Activated T-cell treated with anti-CD3 and anti-CD28 coated beads, Interleukin-2, amount 50 U/mL, for 72 hours (primary cell): ENCODE results near the gene LEFTY1. TPM values are rescaled to one million over a fixed set of nuclear protein-coding genes. Genes with fewer than 3 reads are reported as not detected.

Experiments used
- ATAC-seq, 2 donors: fragments of 150-1000 bp; cut with Tn5 transposase; replicated peaks in 1 of 2; 2 replicates each; pipeline ENCODE4 v1.10.0; 2021; ENCODE audit warnings: moderate library complexity in 2 of 2, mild to moderate bottlenecking in 1 of 2
- DNase-seq, 2 donors: peaks; one replicate each; pipeline ENCODE4 v3.0.0; 2021 to 2022; ENCODE audit warnings: mixed read lengths in 1 of 2
- H3K27ac Mint-ChIP-seq: one replicate; pipeline ENCODE4 v1.8.0; 2022; ENCODE audit warnings: mild to moderate bottlenecking, moderate library complexity, mixed read lengths
- H3K27me3 Mint-ChIP-seq: one replicate; pipeline ENCODE4 v1.8.0; 2022; ENCODE audit warnings: low read depth, mixed read lengths
- H3K36me3 Mint-ChIP-seq, 2 donors: one replicate each; pipeline ENCODE4 v1.8.0; 2022; ENCODE audit warnings: mixed read lengths in 2 of 2, mild to moderate bottlenecking in 1 of 2; ENCODE audit not compliant: insufficient read depth in 2 of 2
- H3K4me1 Mint-ChIP-seq: one replicate; pipeline ENCODE4 v1.8.0; 2022; ENCODE audit warnings: low read depth, mixed read lengths
- H3K4me3 Mint-ChIP-seq, 2 donors: one replicate each; pipeline ENCODE4 v1.8.0; 2022; ENCODE audit warnings: mild to moderate bottlenecking in 2 of 2, mixed read lengths in 2 of 2, moderate library complexity in 2 of 2
- H3K9me3 Mint-ChIP-seq, 2 donors: one replicate each; pipeline ENCODE4 v1.8.0; 2022; ENCODE audit warnings: mixed read lengths in 2 of 2
- total RNA-seq, 2 donors: library from RNA; stranded (reverse); gene quantifications; one replicate each; pipeline ENCODE4 v1.2.3, GENCODE V29; 2022

LEFTY1 gene
- total RNA-seq, 2 donors from 2014 or later, result not detected

- Mint-ChIP-seq H3K36me3 (no peaks in the 10 kb centered on the region), H3K4me3 (no peak overlapping the region), H3K4me1 (peaks cover 23% of the 10 kb centered on the region), H3K27me3 (no peaks in the 10 kb centered on the region), H3K9me3 (no peaks in the 10 kb centered on the region), H3K27ac (peak overlapping the region; percentile 47)
- DNase-seq, result no peak
- no peak for ATAC-seq
These were observed 19.8 kb upstream of the LEFTY1 start for GRCh38 chr1:225908773-225909172.

GRCh38 chr1:225908013-225908640 lies 19.2 kb upstream of the LEFTY1 start:
- Mint-ChIP-seq H3K4me1 (peaks cover 23% of the 10 kb centered on the region), H3K27ac (no peak overlapping the region), H3K27me3 (no peaks in the 10 kb centered on the region), H3K4me3 (no peak overlapping the region), H3K36me3 (no peaks in the 10 kb centered on the region), H3K9me3 (no peaks in the 10 kb centered on the region)
- ATAC-seq, result no peak
- no peak for DNase-seq

- H3K4me1 Mint-ChIP-seq, result peaks cover 23% of the 10 kb centered on the region
- DNase-seq (no peak), ATAC-seq (no peak)
- H3K9me3 Mint-ChIP-seq, result no peaks in the 10 kb centered on the region
- H3K36me3 Mint-ChIP-seq, result no peaks in the 10 kb centered on the region
- H3K27me3 Mint-ChIP-seq, result no peaks in the 10 kb centered on the region
- no peak overlapping the region for H3K4me3 Mint-ChIP-seq
- no peak overlapping the region for H3K27ac Mint-ChIP-seq
These were observed 18.4 kb upstream of the LEFTY1 start for GRCh38 chr1:225907341-225907740.

GRCh38 chr1:225906467-225906866 lies 17.5 kb upstream of the LEFTY1 start:
- no peak for ATAC-seq
- H3K9me3 Mint-ChIP-seq, result no peaks in the 10 kb centered on the region

GRCh38 chr1:225903623-225904022 lies 14.7 kb upstream of the LEFTY1 start:
- Mint-ChIP-seq H3K4me3 (no peak overlapping the region), H3K27ac (no peak overlapping the region)
- ATAC-seq, result no peak

More at GRCh38 chr1:225906467-225906866, 17.5 kb upstream of the LEFTY1 start:
- H3K27ac Mint-ChIP-seq, result no peak overlapping the region
- H3K4me1 Mint-ChIP-seq, result peaks cover 23% of the 10 kb centered on the region
- no peaks in the 10 kb centered on the region for H3K36me3 Mint-ChIP-seq
- no peak overlapping the region for H3K4me3 Mint-ChIP-seq
- no peaks in the 10 kb centered on the region for H3K27me3 Mint-ChIP-seq
- no peak for DNase-seq

GRCh38 chr1:225899044-225899925 lies 10.3 kb upstream of the LEFTY1 start:
- H3K4me1 Mint-ChIP-seq, result peaks cover 47% of the 10 kb centered on the region
- H3K36me3 Mint-ChIP-seq, result peaks cover 0 to 2% of the 10 kb centered on the region in 2 donors
- H3K4me3 Mint-ChIP-seq, result peak overlapping the region in 1 of 2 donors; percentile 10
- no peak for DNase-seq
- peak overlapping the region; percentile 55 for H3K27ac Mint-ChIP-seq
- no peaks in the 10 kb centered on the region for H3K9me3 Mint-ChIP-seq
- ATAC-seq, result no peak
- no peaks in the 10 kb centered on the region for H3K27me3 Mint-ChIP-seq

More at GRCh38 chr1:225903623-225904022, 14.7 kb upstream of the LEFTY1 start:
- peaks cover 0 to 2% of the 10 kb centered on the region in 2 donors for H3K36me3 Mint-ChIP-seq
- H3K9me3 Mint-ChIP-seq, result no peaks in the 10 kb centered on the region
- H3K4me1 Mint-ChIP-seq, result peaks cover 18% of the 10 kb centered on the region
- no peaks in the 10 kb centered on the region for H3K27me3 Mint-ChIP-seq
- no peak for DNase-seq

GRCh38 chr1:225897595-225898514 lies 8.9 kb upstream of the LEFTY1 start:
- Mint-ChIP-seq H3K4me3 (peak overlapping the region; percentile 81 to 85), H3K4me1 (peaks cover 53% of the 10 kb centered on the region), H3K36me3 (peaks cover 0 to 2% of the 10 kb centered on the region in 2 donors), H3K9me3 (no peaks in the 10 kb centered on the region), H3K27ac (peak overlapping the region; percentile 79), H3K27me3 (no peaks in the 10 kb centered on the region)
- DNase-seq, result peak in 1 of 2 donors; percentile 21
- ATAC-seq, result no peak

- H3K9me3 Mint-ChIP-seq, result no peaks in the 10 kb centered on the region
- peaks cover 0 to 2% of the 10 kb centered on the region in 2 donors for H3K36me3 Mint-ChIP-seq
- H3K27ac Mint-ChIP-seq, result peak overlapping the region; percentile 79
- H3K4me3 Mint-ChIP-seq, result peak overlapping the region; percentile 81 to 85
- peak; percentile 99 to 100 for ATAC-seq
- no peaks in the 10 kb centered on the region for H3K27me3 Mint-ChIP-seq
- DNase-seq, result peak; percentile 77 to 79
- H3K4me1 Mint-ChIP-seq, result peaks cover 53% of the 10 kb centered on the region
These were observed 8.1 kb upstream of the LEFTY1 start for GRCh38 chr1:225896937-225897549.

GRCh38 chr1:225896494-225896893 lies 7.5 kb upstream of the LEFTY1 start:
- peaks cover 0 to 2% of the 10 kb centered on the region in 2 donors for H3K36me3 Mint-ChIP-seq
- ATAC-seq (no peak), DNase-seq (no peak)
- H3K27me3 Mint-ChIP-seq, result no peaks in the 10 kb centered on the region
- no peaks in the 10 kb centered on the region for H3K9me3 Mint-ChIP-seq
- peaks cover 53% of the 10 kb centered on the region for H3K4me1 Mint-ChIP-seq
- H3K4me3 Mint-ChIP-seq, result peak overlapping the region; percentile 81 to 85
- peak overlapping the region; percentile 79 for H3K27ac Mint-ChIP-seq

GRCh38 chr1:225892307-225892706 lies 3.4 kb upstream of the LEFTY1 start:
- peaks cover 29% of the 10 kb centered on the region for H3K4me1 Mint-ChIP-seq
- H3K36me3 Mint-ChIP-seq, result no peaks in the 10 kb centered on the region
- ATAC-seq, result no peak
- DNase-seq, result no peak
- H3K27ac Mint-ChIP-seq, result no peak overlapping the region
- no peaks in the 10 kb centered on the region for H3K27me3 Mint-ChIP-seq
- H3K4me3 Mint-ChIP-seq, result no peak overlapping the region
- H3K9me3 Mint-ChIP-seq, result no peaks in the 10 kb centered on the region

- no peaks in the 10 kb centered on the region for H3K27me3 Mint-ChIP-seq
- H3K27ac Mint-ChIP-seq, result no peak overlapping the region
- H3K4me3 Mint-ChIP-seq, result no peak overlapping the region
- no peaks in the 10 kb centered on the region for H3K9me3 Mint-ChIP-seq
- H3K4me1 Mint-ChIP-seq, result peaks cover 20% of the 10 kb centered on the region
- DNase-seq (no peak), ATAC-seq (no peak)
- H3K36me3 Mint-ChIP-seq, result no peaks in the 10 kb centered on the region
These were observed 2.5 kb upstream of the LEFTY1 start for GRCh38 chr1:225891229-225891972.
